IMR-90 (cell line): ENCODE data around the gene CSNK2A1. TPM values are rescaled to one million over a fixed set of nuclear protein-coding genes. Genes with fewer than 3 reads are reported as not detected.

Experiments
- ATAC-seq: fragments of 200-7000 bp; cut with Tn5 transposase; 2 replicates; pipeline ENCODE4 v1.9.1; 2020; ENCODE audit warnings: low read depth, mild to moderate bottlenecking, moderate library complexity
- BruUV-seq: library from RNA; stranded (reverse); fragments of 400-500 nt; replicated peaks from 2 replicates; lab custom pipeline; 2021; lab: Mats Ljungman, UMichigan
- CTCF ChIA-PET: fragments of 300-600 bp; formaldehyde crosslinking; extraction: SDS; loops from one replicate; lab custom pipeline; 2021; ENCODE audit warnings: antibody characterized with exemption; lab: Yijun Ruan, JAX
- POLR2A ChIA-PET: fragments of 300-600 bp; sonication (Branson Sonifier 250); formaldehyde crosslinking; loops from one replicate; lab custom pipeline; 2022; ENCODE audit warnings: antibody characterized with exemption; ENCODE audit not compliant: unreplicated experiment; lab: Charles Lee
- DNase-seq: peaks from one replicate; pipeline ENCODE4 v3.0.0; 2013
- H2AFZ ChIP-seq: replicated peaks from 2 replicates; pipeline ENCODE3; 2013; ENCODE audit warnings: low read length, mild to moderate bottlenecking; ENCODE audit not compliant: poor library complexity
- H2AK5ac ChIP-seq: 2 replicates; pipeline ENCODE4 v1.6.1; 2013; ENCODE audit warnings: low read depth, low read length, inconsistent platforms
- H2AK9ac ChIP-seq: replicated peaks from 2 replicates; pipeline ENCODE3; 2013; ENCODE audit warnings: mild to moderate bottlenecking, low read depth, low read length, moderate library complexity; ENCODE audit not compliant: poor library complexity
- H2BK120ac ChIP-seq: 2 replicates; pipeline ENCODE4 v1.6.1; 2013; ENCODE audit warnings: low read depth, low read length, inconsistent platforms
- H2BK15ac ChIP-seq: 3 replicates; pipeline ENCODE4 v1.6.1; 2013; ENCODE audit warnings: low read depth, low read length, inconsistent platforms
- H2BK20ac ChIP-seq: 2 replicates; pipeline ENCODE4 v1.6.1; 2013; ENCODE audit warnings: low read depth, mild to moderate bottlenecking, inconsistent platforms, low read length, moderate library complexity
- H2BK5ac ChIP-seq: 2 replicates; pipeline ENCODE4 v1.6.1; 2013; ENCODE audit warnings: mild to moderate bottlenecking, low read depth, low read length, inconsistent platforms; ENCODE audit not compliant: poor library complexity, severe bottlenecking
- H3K14ac ChIP-seq: replicated peaks from 2 replicates; pipeline ENCODE4 v1.6.1; 2013; ENCODE audit warnings: low read depth, low read length, inconsistent platforms
- H3K18ac ChIP-seq: 2 replicates; pipeline ENCODE4 v1.6.1; 2013; ENCODE audit warnings: low read depth, low read length, control low read depth
- H3K23ac ChIP-seq: 2 replicates; pipeline ENCODE4 v1.6.1; 2013; ENCODE audit warnings: low read depth, low read length, inconsistent platforms
- H3K27ac ChIP-seq: 2 replicates; pipeline ENCODE4 v1.5.1; 2013; ENCODE audit warnings: mild to moderate bottlenecking, control low read depth, low read length; ENCODE audit not compliant: insufficient read depth
- H3K27me3 ChIP-seq: 2 replicates; pipeline ENCODE4 v1.6.1; 2013; ENCODE audit warnings: low read length; ENCODE audit not compliant: control insufficient read depth, insufficient read depth
- H3K36me3 ChIP-seq: 2 replicates; pipeline ENCODE4 v1.6.1; 2013; ENCODE audit warnings: low read length, mixed read lengths; ENCODE audit not compliant: control insufficient read depth, insufficient read depth
- H3K4ac ChIP-seq: 2 replicates; pipeline ENCODE4 v1.6.1; 2013; ENCODE audit warnings: low read depth, low read length, inconsistent platforms
- H3K4me1 ChIP-seq: 2 replicates; pipeline ENCODE4 v1.6.1; 2013; ENCODE audit warnings: low read length, mixed read lengths; ENCODE audit not compliant: control insufficient read depth, insufficient read depth
- H3K4me2 ChIP-seq: 2 replicates; pipeline ENCODE4 v1.6.1; 2013; ENCODE audit warnings: low read depth, mild to moderate bottlenecking, control low read depth, low read length, moderate library complexity
- H3K4me3 ChIP-seq: 2 replicates; pipeline ENCODE4 v1.5.1; 2013; ENCODE audit warnings: low read depth, mild to moderate bottlenecking, control low read depth, low read length, moderate library complexity; ENCODE audit not compliant: insufficient read depth
- H3K56ac ChIP-seq: 2 replicates; pipeline ENCODE4 v1.6.1; 2013; ENCODE audit warnings: low read length, inconsistent platforms; ENCODE audit not compliant: insufficient read depth; ENCODE audit errors: extremely low read depth
- H3K79me1 ChIP-seq, 2 experiments: 2 replicates each; pipeline ENCODE4 v1.6.1; 2013; ENCODE audit warnings: low read length in 2 of 2, inconsistent platforms in 1 of 2, low read depth in 1 of 2
- H3K9ac ChIP-seq: 2 replicates; pipeline ENCODE4 v1.6.1; 2013; ENCODE audit warnings: low read depth, low read length, control low read depth
- H3K9me1 ChIP-seq: 2 replicates; pipeline ENCODE4 v1.6.1; 2013; ENCODE audit warnings: low read length, inconsistent platforms; ENCODE audit not compliant: insufficient read depth
- H3K9me3 ChIP-seq: 2 replicates; pipeline ENCODE4 v1.6.1; 2013; ENCODE audit warnings: low read length; ENCODE audit not compliant: control insufficient read depth, insufficient read depth
- H4K20me1 ChIP-seq: 2 replicates; pipeline ENCODE4 v1.6.1; 2013; ENCODE audit warnings: low read length, inconsistent platforms; ENCODE audit not compliant: insufficient read depth
- H4K5ac ChIP-seq: 2 replicates; pipeline ENCODE4 v1.6.1; 2013; ENCODE audit warnings: mild to moderate bottlenecking, low read depth, low read length, control low read depth
- H4K8ac ChIP-seq, 2 experiments: 2 replicates each; pipeline ENCODE4 v1.6.1; 2013; ENCODE audit warnings: low read depth in 2 of 2, low read length in 2 of 2, control low read depth in 1 of 2, inconsistent platforms in 1 of 2
- H4K91ac ChIP-seq: 2 replicates; pipeline ENCODE4 v1.6.1; 2013; ENCODE audit warnings: low read depth, low read length, inconsistent platforms; ENCODE audit not compliant: insufficient read depth
- CEBPB ChIP-seq: IDR thresholded peaks from 2 replicates; pipeline ENCODE4 v1.6.1; 2012; ENCODE audit warnings: low read depth, low read length, improper control_type of control experiment
- FOS ChIP-seq: fragments of 150-350 bp; IDR thresholded peaks from 2 replicates; pipeline ENCODE4 v1.6.1; 2016; ENCODE audit warnings: low read depth, low read length
- MXI1 ChIP-seq: IDR thresholded peaks from 2 replicates; pipeline ENCODE4 v1.6.1; 2012; ENCODE audit warnings: low read depth, mild to moderate bottlenecking, low read length, moderate library complexity, borderline replicate concordance
- RFX5 ChIP-seq: IDR thresholded peaks from 2 replicates; pipeline ENCODE4 v1.8.0; 2012; ENCODE audit warnings: low read depth, mild to moderate bottlenecking, low read length, moderate library complexity
- SMC3 ChIP-seq: fragments of 150-350 bp; IDR thresholded peaks from 2 replicates; pipeline ENCODE4 v1.6.1; 2016; ENCODE audit warnings: low read depth, mild to moderate bottlenecking, antibody characterized with exemption, low read length, moderate library complexity
- WGBS, 2 experiments: methylation state at CpG; one replicate each; pipeline versions ENCODE4 v1.1.5 to v1.1.7; 2013; ENCODE audit warnings: missing lambda C conversion rate in 2 of 2; ENCODE audit not compliant: insufficient read length in 1 of 2; ENCODE audit errors: extremely low coverage in 2 of 2; 5-methylcytosine and 5-hydroxymethylcytosine counted together
- dilution Hi-C: fragments of 300-500 bp; cut with HindIII; formaldehyde crosslinking; loops from one replicate; pipeline ENCODE4 v1.14.3; 2018; ENCODE audit warnings: low sequenced_read_pairs; ENCODE audit not compliant: unreplicated experiment
- in situ Hi-C: fragments of 300-500 bp; cut with MboI; formaldehyde crosslinking; loops from 3 replicates; pipeline ENCODE4 v1.14.3; 2019; ENCODE audit warnings: low sequenced_read_pairs, inconsistent platforms, mixed read lengths
- intact Hi-C: fragments of 100-400 bp; cut with micrococcal nuclease; formaldehyde crosslinking; loops from 2 replicates; pipeline ENCODE4 v1.10.0; 2022
- polyA plus RNA-seq, 3 experiments: library from polyadenylated mRNA; depleted of rRNA; stranded (reverse); fragments of >200 nt; gene quantifications; 2 replicates each; pipeline ENCODE4 v1.2.3, GENCODE V29; 2012; ENCODE audit warnings: low replicate concordance in 1 of 3
- total RNA-seq: library from RNA; depleted of rRNA; stranded (reverse); fragments of >200 nt; gene quantifications from 2 replicates; pipeline ENCODE4 v1.2.3, GENCODE V29; 2012

The CSNK2A1 gene
- total and polyA plus RNA-seq, 2 of the 4 experiments (the other 2 are of a cell fraction) = 86.3 to 151 TPM

DNA sequence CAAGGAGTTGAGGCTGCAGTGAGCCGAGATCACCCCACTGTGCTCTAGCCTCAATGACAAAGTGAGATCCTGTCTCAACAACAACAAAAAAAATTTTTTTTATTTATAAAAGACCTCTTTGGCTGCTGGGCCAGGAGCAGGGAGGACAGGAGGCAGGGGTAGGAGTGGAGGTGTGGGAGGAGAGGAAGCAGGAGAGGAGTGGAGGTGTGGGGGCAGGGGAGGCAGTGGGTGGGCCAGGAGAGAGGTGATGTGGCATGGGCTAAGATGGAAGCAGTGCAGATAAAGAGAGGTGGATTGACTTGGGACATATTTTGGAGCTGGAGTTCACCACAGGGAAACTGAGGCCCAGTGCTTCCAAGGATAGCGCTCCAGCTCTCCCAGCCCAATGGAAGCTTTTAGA lies 13.4 kb upstream of the CSNK2A1 start:
- Histone ChIP-seq H2BK15ac (no peak overlapping the region), H3K9me1 (no peaks in the 10 kb centered on the region), H3K36me3 (no peaks in the 10 kb centered on the region), H4K20me1 (no peaks in the 10 kb centered on the region), H4K8ac (no peak overlapping the region), H3K79me1 (no peaks in the 10 kb centered on the region), H3K27ac (no peak overlapping the region), H3K9ac (no peak overlapping the region), H3K18ac (no peak overlapping the region), H3K23ac (no peak overlapping the region), H4K91ac (no peak overlapping the region), H4K5ac (no peak overlapping the region), H2AFZ (no peak overlapping the region), H3K4me1 (no peaks in the 10 kb centered on the region), H2BK120ac (no peak overlapping the region), H3K56ac (no peak overlapping the region), H2BK5ac (no peak overlapping the region), H2AK5ac (no peak overlapping the region), H2BK20ac (no peak overlapping the region), H2AK9ac (no peak overlapping the region), H3K4me2 (no peak overlapping the region), H3K9me3 (no peaks in the 10 kb centered on the region), H3K4ac (no peak overlapping the region), H3K4me3 (no peak overlapping the region), H3K14ac (no peak overlapping the region), H3K27me3 (peaks cover 20% of the 10 kb centered on the region)
- intact Hi-C loops = no loop called here
- in situ Hi-C loops = no loop called here
- ChIA-PET POLR2A (no interaction called here), CTCF (interaction anchor here (0.7 kb wide), 1 partner anchor 19 kb away, joined by 3 read pairs; no protein-coding TSS in a partner anchor)
- no CpG with 5 or more reads among the region's 2 CpGs for WGBS, 2 experiments
- no peak for TF ChIP-seq MXI1
- TF ChIP-seq RFX5 = no peak
- no peak for TF ChIP-seq FOS
- TF ChIP-seq SMC3 = no peak
- no peak for TF ChIP-seq CEBPB
- no peak for ATAC-seq
- no TSS peak for BruUV-seq
- no peak for DNase-seq
- dilution Hi-C loops = no loop called here
